ENCODE data around the gene MYO1H.

MYO1H gene

GRCh38 chr12:109451400-109451799 is 103.7 kb downstream of the MYO1H start:
- TF ChIP-seq CTCF (IDR thresholded peaks at IDR 0.05; ENCODE audit: insufficient read depth, low read length): no peak
- TF ChIP-seq POLR2AphosphoS5 (IDR thresholded peaks at IDR 0.05; ENCODE audit: low read depth): no peak
- no peak for TF ChIP-seq SPI1 (IDR thresholded peaks at IDR 0.05; ENCODE audit: borderline replicate concordance, low read depth)
- no peak for TF ChIP-seq REST (IDR thresholded peaks at IDR 0.05; ENCODE audit: insufficient replicate concordance, low read depth)
- no peak for TF ChIP-seq GABPA (IDR thresholded peaks at IDR 0.05; ENCODE audit: low read depth)
- no peak for DNase-seq (ENCODE audit: low read depth in 1 of 2, low spot score in 1 of 2)
- no peaks in the 10 kb centered on the region for H3K27me3 ChIP-seq (ENCODE audit: insufficient read depth, poor library complexity, severe bottlenecking)
- no peak overlapping the region for H3K4me3 ChIP-seq (replicated peaks; ENCODE audit: insufficient read depth, low read length)
- H3K27ac ChIP-seq (replicated peaks): no peak overlapping the region

GRCh38 chr12:109452489-109452888 is 104.8 kb downstream of the MYO1H start:
- no peak for DNase-seq (ENCODE audit: low read depth in 1 of 2, low spot score in 1 of 2)
- TF ChIP-seq POLR2AphosphoS5 (IDR thresholded peaks at IDR 0.05; ENCODE audit: low read depth) (no peak), CTCF (IDR thresholded peaks at IDR 0.05; ENCODE audit: insufficient read depth, low read length) (no peak), GABPA (IDR thresholded peaks at IDR 0.05; ENCODE audit: low read depth) (no peak), REST (IDR thresholded peaks at IDR 0.05; ENCODE audit: insufficient replicate concordance, low read depth) (no peak), SPI1 (IDR thresholded peaks at IDR 0.05; ENCODE audit: borderline replicate concordance, low read depth) (no peak)
- no peaks in the 10 kb centered on the region for H3K27me3 ChIP-seq (ENCODE audit: insufficient read depth, poor library complexity, severe bottlenecking)

GRCh38 chr12:109455706-109456105 is 108.0 kb downstream of the MYO1H start:
- TF ChIP-seq POLR2AphosphoS5 (IDR thresholded peaks at IDR 0.05; ENCODE audit: low read depth) (no peak), REST (IDR thresholded peaks at IDR 0.05; ENCODE audit: insufficient replicate concordance, low read depth) (no peak), CTCF (IDR thresholded peaks at IDR 0.05; ENCODE audit: insufficient read depth, low read length) (no peak), SPI1 (IDR thresholded peaks at IDR 0.05; ENCODE audit: borderline replicate concordance, low read depth) (no peak), GABPA (IDR thresholded peaks at IDR 0.05; ENCODE audit: low read depth) (no peak)
- no peak for DNase-seq (ENCODE audit: low read depth in 1 of 2, low spot score in 1 of 2)
- Histone ChIP-seq H3K27me3 (ENCODE audit: insufficient read depth, poor library complexity, severe bottlenecking) (no peaks in the 10 kb centered on the region), H3K4me3 (replicated peaks; ENCODE audit: insufficient read depth, low read length) (no peak overlapping the region), H3K27ac (replicated peaks) (no peak overlapping the region)

More at GRCh38 chr12:109452489-109452888, 104.8 kb downstream of the MYO1H start:
- Histone ChIP-seq H3K4me3 (replicated peaks; ENCODE audit: insufficient read depth, low read length) (no peak overlapping the region), H3K27ac (replicated peaks) (no peak overlapping the region)
